GM12878 (cell line): Measurements from ENCODE around the gene EPGN. TPM values are rescaled to one million over a fixed set of nuclear protein-coding genes. Genes with fewer than 3 reads are reported as not detected.

Experiments
- ATAC-seq: fragments of 200-7000 bp; cut with Tn5 transposase; 3 replicates; pipeline ENCODE4 v1.9.1; 2020; ENCODE audit warnings: mild to moderate bottlenecking, moderate library complexity
- BruUV-seq: library from RNA; stranded (reverse); fragments of 400-500 nt; replicated peaks from 2 replicates; lab custom pipeline; 2021; lab: Mats Ljungman, UMichigan
- CTCF ChIA-PET: fragments of 300-600 bp; sonication (Branson Sonifier 250); formaldehyde crosslinking; extraction: SDS; loops from one replicate; lab custom pipeline; 2021; ENCODE audit warnings: inconsistent platforms; lab: Yijun Ruan, JAX
- POLR2A ChIA-PET: fragments of 350-600 bp; formaldehyde crosslinking; extraction: SDS; loops from one replicate; lab custom pipeline; 2021; ENCODE audit warnings: inconsistent platforms; lab: Charles Lee
- RAD21 ChIA-PET: fragments of 300-600 bp; sonication (Branson Sonifier 250); formaldehyde crosslinking; loops from one replicate; lab custom pipeline; 2023; ENCODE audit warnings: antibody characterized with exemption; ENCODE audit not compliant: unreplicated experiment; lab: Charles Lee
- SMC1A ChIA-PET: fragments of 300-600 bp; sonication (Branson Sonifier 250); formaldehyde crosslinking; loops from one replicate; lab custom pipeline; 2023; ENCODE audit not compliant: unreplicated experiment, uncharacterized antibody; lab: Charles Lee
- DNase-seq: peaks from one replicate; pipeline ENCODE4 v3.0.0-alpha.2; 2011; ENCODE audit warnings: low read depth, low spot score
- FAIRE-seq: peaks from 3 replicates; lab custom pipeline; 2011; peaks lifted over from hg19 to GRCh38; lab: Jason Lieb, UNC
- H2AFZ ChIP-seq: 2 replicates; pipeline ENCODE4 v1.6.0; 2011; ENCODE audit warnings: low read depth, low read length, control low read depth; ENCODE audit not compliant: control insufficient read depth
- H3K27ac ChIP-seq: 2 replicates; pipeline ENCODE4 v1.5.1; 2011; ENCODE audit warnings: control low read depth; ENCODE audit not compliant: control insufficient read depth, insufficient read depth
- H3K27me3 ChIP-seq, 2 experiments: replicated peaks in 1 of 2; 2 replicates each; pipeline versions ENCODE4 v1.6.0 to v1.6.1; 2011; ENCODE audit warnings: low read length in 1 of 2; ENCODE audit not compliant: control insufficient read depth in 2 of 2, insufficient read depth in 2 of 2
- H3K36me3 ChIP-seq, 2 experiments: 2 replicates each; pipeline ENCODE4 v1.5.1; 2011; ENCODE audit warnings: low read length in 1 of 2; ENCODE audit not compliant: control insufficient read depth in 2 of 2, insufficient read depth in 2 of 2
- H3K4me1 ChIP-seq: 2 replicates; pipeline ENCODE4 v1.6.1; 2011; ENCODE audit warnings: mild to moderate bottlenecking, low read length, moderate library complexity, mixed read lengths; ENCODE audit not compliant: control insufficient read depth, insufficient read depth
- H3K4me2 ChIP-seq: 2 replicates; pipeline ENCODE4 v1.6.0; 2011; ENCODE audit warnings: control low read depth; ENCODE audit not compliant: control insufficient read depth, insufficient read depth
- H3K4me3 ChIP-seq: fragments of 200-600 bp; sonication (generic); 2 replicates; pipeline ENCODE4 v1.5.1; 2016
- H3K79me2 ChIP-seq: 2 replicates; pipeline ENCODE4 v1.6.0; 2011; ENCODE audit warnings: low read length; ENCODE audit not compliant: control insufficient read depth, insufficient read depth
- H3K9ac ChIP-seq: 2 replicates; pipeline ENCODE4 v1.8.0; 2011; ENCODE audit warnings: low read length, control low read depth, mixed read lengths; ENCODE audit not compliant: control insufficient read depth, insufficient read depth
- H3K9me3 ChIP-seq: replicated peaks from 3 replicates; pipeline ENCODE4 v1.5.1; 2011; ENCODE audit warnings: mild to moderate bottlenecking, low read length; ENCODE audit not compliant: control insufficient read depth, insufficient read depth
- H4K20me1 ChIP-seq: 2 replicates; pipeline ENCODE4 v1.6.0; 2011; ENCODE audit not compliant: control insufficient read depth, insufficient read depth
- BMI1 ChIP-seq: fragments of 450-650 bp; IDR thresholded peaks from 2 replicates; pipeline ENCODE4 v1.6.1; 2016; ENCODE audit warnings: mild to moderate bottlenecking, moderate library complexity, borderline replicate concordance
- BRCA1 ChIP-seq: IDR thresholded peaks from 2 replicates; pipeline ENCODE4 v1.6.1; 2011; ENCODE audit warnings: low read depth, low read length, improper control_type of control experiment
- CBX5 ChIP-seq: sonication (generic); IDR thresholded peaks from 2 replicates; pipeline ENCODE4 v1.6.1; 2016; ENCODE audit warnings: low read depth, moderate library complexity, mild to moderate bottlenecking, inconsistent platforms
- CEBPB ChIP-seq, 2 experiments: fragments of 150-350 bp in 1 of 2; IDR thresholded peaks; 2 replicates each; pipeline ENCODE4 v1.6.1; 2012 to 2014; ENCODE audit warnings: low read depth in 2 of 2, low read length in 2 of 2, borderline replicate concordance in 1 of 2, inconsistent platforms in 1 of 2
- FOXM1 ChIP-seq: IDR thresholded peaks from 2 replicates; pipeline ENCODE4 v1.6.1; 2012; ENCODE audit warnings: low read depth, mild to moderate bottlenecking, inconsistent platforms, low read length, moderate library complexity
- KAT2A ChIP-seq: conservative IDR thresholded peaks from 2 replicates; pipeline ENCODE4 v1.6.1; 2011; ENCODE audit warnings: low read depth, low read length; ENCODE audit not compliant: control insufficient read depth
- MEF2A ChIP-seq: IDR thresholded peaks from 2 replicates; pipeline ENCODE4 v1.6.1; 2011; ENCODE audit warnings: low read depth, mild to moderate bottlenecking, low read length, moderate library complexity; ENCODE audit not compliant: insufficient read depth
- MYC ChIP-seq: IDR thresholded peaks from 2 replicates; pipeline ENCODE4 v1.6.1; 2011; ENCODE audit warnings: mild to moderate bottlenecking, low read length, moderate library complexity, inconsistent platforms; ENCODE audit not compliant: insufficient read depth, insufficient replicate concordance, insufficient read length, severe bottlenecking
- PAX5 ChIP-seq: IDR thresholded peaks from 2 replicates; pipeline ENCODE4 v1.6.1; 2011; ENCODE audit warnings: low read depth, low read length, borderline replicate concordance
- PML ChIP-seq: IDR thresholded peaks from 2 replicates; pipeline ENCODE4 v1.6.1; 2012; ENCODE audit warnings: low read length, inconsistent platforms
- RB1 ChIP-seq: fragments of 450-650 bp; formaldehyde crosslinking; IDR thresholded peaks from 2 replicates; pipeline ENCODE4 v1.6.1; 2017; ENCODE audit warnings: mild to moderate bottlenecking, borderline replicate concordance
- SP1 ChIP-seq: IDR thresholded peaks from one replicate; pipeline ENCODE4 v1.6.1; 2011; ENCODE audit warnings: low read depth, low read length
- SREBF2 ChIP-seq: IDR thresholded peaks from 2 replicates; pipeline ENCODE4 v1.6.1; 2012; ENCODE audit warnings: mild to moderate bottlenecking, low read length
- SUZ12 ChIP-seq: fragments of 200-600 bp; sonication (generic); IDR thresholded peaks from one replicate; pipeline ENCODE4 v1.6.1; 2018; ENCODE audit warnings: antibody characterized with exemption, mild to moderate bottlenecking; ENCODE audit not compliant: unreplicated experiment
- TBL1XR1 ChIP-seq: IDR thresholded peaks from 2 replicates; pipeline ENCODE4 v1.6.1; 2012; ENCODE audit warnings: low read depth, low read length, improper control_type of control experiment
- ZNF274 ChIP-seq: IDR thresholded peaks from one replicate; pipeline ENCODE4 v1.8.0; 2011; ENCODE audit not compliant: insufficient read length, insufficient read depth
- WGBS: methylation state at CpG from one replicate; pipeline ENCODE4 v1.1.6; 2016; ENCODE audit warnings: low lambda C conversion rate; ENCODE audit not compliant: insufficient replicate concordance, insufficient coverage; ENCODE audit errors: missing lambda C conversion rate; 5-methylcytosine and 5-hydroxymethylcytosine counted together
- in situ Hi-C: fragments of 300-500 bp; cut with MboI; formaldehyde crosslinking; loops from 9 replicates; pipeline ENCODE4 v1.14.3; 2018; ENCODE audit warnings: mixed read lengths
- intact Hi-C: fragments of 100-400 bp; cut with micrococcal nuclease; formaldehyde crosslinking; loops from one replicate; pipeline ENCODE4 v1.14.2; 2022; ENCODE audit not compliant: unreplicated experiment
- polyA plus RNA-seq, 11 experiments: library from polyadenylated mRNA; depleted of rRNA in 4 of 11; unstranded in 6 of 11; stranded (reverse) in 5 of 11; fragments of >200 nt; fragmentation: Nextera tagmentation in 4 of 11; fragmentation: Illumina TruSeq in 1 of 11; extraction: Ambion mirVana in 4 of 11; extraction: Trizol in 1 of 11; gene quantifications; 1 replicate in 1 of 11; 2 replicates in 10 of 11; pipeline versions ENCODE4 v1.2.1 to v1.2.3, GENCODE V29; 2011 to 2016; ENCODE audit warnings: inconsistent platforms in 2 of 11, missing spikeins in 2 of 11, low read depth in 1 of 11
- total RNA-seq, 4 experiments: library from RNA; depleted of rRNA in 3 of 4; stranded (reverse); fragments of >200 nt in 3 of 4; fragmentation: Illumina TruSeq in 1 of 4; extraction: Trizol in 1 of 4; gene quantifications; 2 replicates each; pipeline versions ENCODE4 v1.2.1 to v1.2.3, GENCODE V29; 2013 to 2021
- TF ChIP-seq, protein P1 (sequence below): IDR thresholded peaks from 2 replicates; pipeline ENCODE4 v1.6.1; 2011; ENCODE audit warnings: borderline replicate concordance, low read depth, mild to moderate bottlenecking, moderate library complexity, low read length; ENCODE audit not compliant: insufficient read depth, poor library complexity, severe bottlenecking
- TF ChIP-seq, protein P2 (sequence below): fragments of 150-350 bp; IDR thresholded peaks from 2 replicates; pipeline ENCODE4 v1.6.1; 2014; ENCODE audit warnings: mild to moderate bottlenecking, low read depth, low read length

EPGN gene
- total and polyA plus RNA-seq, 10 of the 15 experiments (the other 5 are each of a cell fraction or from before 2014, with no cell fraction given) = 0.06 to 0.54 (median 0.28) TPM; not detected in 6

DNA sequence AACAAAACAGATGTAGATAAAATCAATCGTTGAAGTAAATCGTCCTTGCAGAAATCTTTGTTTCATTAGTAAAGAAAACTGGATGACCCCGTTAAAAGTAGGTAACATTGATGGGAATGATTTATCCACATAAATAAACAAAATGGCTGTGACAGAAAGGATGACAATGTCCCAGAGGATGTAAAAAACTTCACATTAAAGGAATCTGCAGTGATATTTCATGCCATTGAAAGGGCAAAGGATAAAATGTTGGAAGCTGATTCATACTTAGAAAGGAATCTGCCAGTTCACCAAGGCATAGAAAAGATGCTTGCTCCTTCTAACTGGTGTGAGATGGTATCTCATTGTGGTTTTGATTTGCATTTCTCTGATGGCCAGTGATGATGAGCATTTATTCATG lies 24.2 kb upstream of the EPGN start:
- intact Hi-C loops (no loop called here), in situ Hi-C loops (no loop called here)
- H4K20me1 ChIP-seq = no peaks in the 10 kb centered on the region
- RAD21 ChIA-PET = no interaction called here
- FAIRE-seq = no peak
- TF ChIP-seq SREBF2 (no peak), SP1 (no peak), KAT2A (no peak), CBX5 (no peak), PAX5 (no peak), MEF2A (no peak)
- TF ChIP-seq, protein P1, sequence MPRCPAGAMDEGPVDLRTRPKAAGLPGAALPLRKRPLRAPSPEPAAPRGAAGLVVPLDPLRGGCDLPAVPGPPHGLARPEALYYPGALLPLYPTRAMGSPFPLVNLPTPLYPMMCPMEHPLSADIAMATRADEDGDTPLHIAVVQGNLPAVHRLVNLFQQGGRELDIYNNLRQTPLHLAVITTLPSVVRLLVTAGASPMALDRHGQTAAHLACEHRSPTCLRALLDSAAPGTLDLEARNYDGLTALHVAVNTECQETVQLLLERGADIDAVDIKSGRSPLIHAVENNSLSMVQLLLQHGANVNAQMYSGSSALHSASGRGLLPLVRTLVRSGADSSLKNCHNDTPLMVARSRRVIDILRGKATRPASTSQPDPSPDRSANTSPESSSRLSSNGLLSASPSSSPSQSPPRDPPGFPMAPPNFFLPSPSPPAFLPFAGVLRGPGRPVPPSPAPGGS = no peak
- TF ChIP-seq, all 136 proteins: peak for 0
- no peaks in the 10 kb centered on the region for H3K27me3 ChIP-seq
- SMC1A ChIA-PET = no interaction called here
- H3K4me2 ChIP-seq = no peak overlapping the region
- CTCF ChIA-PET = no interaction called here
- no peaks in the 10 kb centered on the region for H3K9me3 ChIP-seq
- DNase-seq (no peak), ATAC-seq (no peak)
- no TSS peak for BruUV-seq
- H3K9ac ChIP-seq = no peak overlapping the region
- 87% methylated on average over 3 of the region's 3 CpGs for WGBS
- H3K79me2 ChIP-seq = no peaks in the 10 kb centered on the region
- no peaks in the 10 kb centered on the region for H3K36me3 ChIP-seq
- no peak overlapping the region for H2AFZ ChIP-seq
- H3K4me1 ChIP-seq = no peaks in the 10 kb centered on the region
- no peak overlapping the region for H3K27ac ChIP-seq
- POLR2A ChIA-PET = no interaction called here
- H3K4me3 ChIP-seq = no peak overlapping the region

DNA sequence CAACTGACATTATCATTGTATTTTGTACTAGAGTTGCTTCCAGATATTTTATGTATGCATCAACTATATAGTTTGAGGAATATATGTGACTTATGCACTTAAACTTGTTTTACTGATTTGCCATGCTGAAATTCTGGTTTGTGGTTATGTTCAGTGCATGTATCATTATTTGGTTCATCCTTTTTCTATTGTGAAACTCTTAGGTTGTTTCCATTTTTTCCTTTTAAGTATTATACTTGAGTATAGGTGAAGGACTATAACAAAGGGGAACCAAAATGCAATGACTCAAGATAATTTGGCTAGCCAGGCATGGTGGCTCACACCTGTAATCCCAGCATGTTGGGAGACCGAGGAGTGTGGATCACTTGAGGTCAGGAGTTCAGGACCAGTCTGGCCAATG lies 21.1 kb upstream of the EPGN start:
- in situ Hi-C loops = no loop called here
- Histone ChIP-seq H3K4me3 (no peak overlapping the region), H3K9ac (no peak overlapping the region), H3K4me1 (no peaks in the 10 kb centered on the region), H2AFZ (no peak overlapping the region), H3K9me3 (no peaks in the 10 kb centered on the region), H3K27ac (no peak overlapping the region), H3K4me2 (no peak overlapping the region), H3K36me3 (no peaks in the 10 kb centered on the region), H3K79me2 (no peaks in the 10 kb centered on the region), H3K27me3 (no peaks in the 10 kb centered on the region), H4K20me1 (no peaks in the 10 kb centered on the region)
- DNase-seq (no peak), FAIRE-seq (no peak), ATAC-seq (no peak)
- ChIA-PET SMC1A (no interaction called here), RAD21 (no interaction called here), POLR2A (no interaction called here), CTCF (no interaction called here)
- intact Hi-C loops = no loop called here
- WGBS = 89% methylated on average over 1 of the region's 1 CpG
- BruUV-seq = no TSS peak
- TF ChIP-seq MYC = no peak
- TF ChIP-seq ZNF274 = no peak
- TF ChIP-seq PML = no peak
- TF ChIP-seq TBL1XR1 = no peak
- no peak for TF ChIP-seq CEBPB (IDR thresholded peaks at IDR 0.05; ENCODE audit: borderline replicate concordance in 1 of 2, low read depth in 2 of 2, low read length in 2 of 2)
- no peak for TF ChIP-seq RB1
- TF ChIP-seq BMI1 = no peak
- TF ChIP-seq, protein P2, sequence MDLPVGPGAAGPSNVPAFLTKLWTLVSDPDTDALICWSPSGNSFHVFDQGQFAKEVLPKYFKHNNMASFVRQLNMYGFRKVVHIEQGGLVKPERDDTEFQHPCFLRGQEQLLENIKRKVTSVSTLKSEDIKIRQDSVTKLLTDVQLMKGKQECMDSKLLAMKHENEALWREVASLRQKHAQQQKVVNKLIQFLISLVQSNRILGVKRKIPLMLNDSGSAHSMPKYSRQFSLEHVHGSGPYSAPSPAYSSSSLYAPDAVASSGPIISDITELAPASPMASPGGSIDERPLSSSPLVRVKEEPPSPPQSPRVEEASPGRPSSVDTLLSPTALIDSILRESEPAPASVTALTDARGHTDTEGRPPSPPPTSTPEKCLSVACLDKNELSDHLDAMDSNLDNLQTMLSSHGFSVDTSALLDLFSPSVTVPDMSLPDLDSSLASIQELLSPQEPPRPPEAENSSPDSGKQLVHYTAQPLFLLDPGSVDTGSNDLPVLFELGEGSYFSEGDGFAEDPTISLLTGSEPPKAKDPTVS = no peak
- TF ChIP-seq SUZ12 = no peak
- TF ChIP-seq BRCA1 = no peak
- no peak for TF ChIP-seq FOXM1
